Measurements from ENCODE around the gene DYNLT1. TPM values are rescaled to one million over a fixed set of nuclear protein-coding genes. Genes with fewer than 3 reads are reported as not detected.
"Not testable (repeated sequence)": the region's sequence is repeated elsewhere in the genome, so short reads cannot be mapped to it uniquely, and the experiment has no call there.

The DYNLT1 gene
- total RNA-seq, 1 experiment from 2014 or later: 96.6 TPM

- Histone ChIP-seq H3K4me1 (no peaks in the 10 kb centered on the region), H3K9me3 (no peaks in the 10 kb centered on the region), H3K4me3 (ENCODE audit: low read depth, low read length) (no peak overlapping the region), H3K36me3 (ENCODE audit: control insufficient read depth, insufficient read depth, low read length) (no peaks in the 10 kb centered on the region), H3K27me3 (replicated peaks; ENCODE audit: control insufficient read depth, insufficient read depth, low read length) (no peaks in the 10 kb centered on the region)
- DNase-seq: no peak
- no peak overlapping the region for H3K4me3 Mint-ChIP-seq (ENCODE audit: unreplicated experiment)
- H3K27me3 Mint-ChIP-seq (ENCODE audit: insufficient read depth, unreplicated experiment): no peaks in the 10 kb centered on the region
- CTCF ChIA-PET: interaction anchor here (0.6 kb wide), 1 partner anchor 12 kb away, joined by 4 read pairs; no protein-coding TSS in a partner anchor
- no peaks in the 10 kb centered on the region for H3K9me3 Mint-ChIP-seq (ENCODE audit: unreplicated experiment)
- BruUV-seq (replicated peaks): no TSS peak
- H3K27ac Mint-ChIP-seq (ENCODE audit: unreplicated experiment): no peak overlapping the region
- intact Hi-C loops (cut with micrococcal nuclease; ENCODE audit: unreplicated experiment): no loop called here
- no peaks in the 10 kb centered on the region for H3K36me3 Mint-ChIP-seq (ENCODE audit: insufficient read depth, unreplicated experiment)
- no peaks in the 10 kb centered on the region for H3K4me1 Mint-ChIP-seq (ENCODE audit: low read depth, unreplicated experiment)
- POLR2A ChIA-PET: no interaction called here
- no peak for TF ChIP-seq CTCF (IDR thresholded peaks at IDR 0.05; ENCODE audit: insufficient read depth in 1 of 2, low read depth in 1 of 2, low read length in 1 of 2, severe bottlenecking in 1 of 2, unreplicated experiment in 1 of 2)
These were observed 28.2 kb upstream of the DYNLT1 start for GRCh38 chr6:158672726-158673125.

- intact Hi-C loops (cut with micrococcal nuclease; ENCODE audit: unreplicated experiment); H3K4me1 Mint-ChIP-seq (ENCODE audit: low read depth, unreplicated experiment); H3K27ac Mint-ChIP-seq (ENCODE audit: unreplicated experiment); H3K36me3 Mint-ChIP-seq (ENCODE audit: insufficient read depth, unreplicated experiment); H3K4me3 Mint-ChIP-seq (ENCODE audit: unreplicated experiment); H3K9me3 ChIP-seq; CTCF ChIA-PET; BruUV-seq (replicated peaks); DNase-seq; H3K4me1 ChIP-seq; H3K36me3 ChIP-seq (ENCODE audit: control insufficient read depth, insufficient read depth, low read length); H3K4me3 ChIP-seq (ENCODE audit: low read depth, low read length); H3K27me3 Mint-ChIP-seq (ENCODE audit: insufficient read depth, unreplicated experiment); POLR2A ChIA-PET; H3K27me3 ChIP-seq (replicated peaks; ENCODE audit: control insufficient read depth, insufficient read depth, low read length); H3K9me3 Mint-ChIP-seq (ENCODE audit: unreplicated experiment): not testable (repeated sequence)
These were observed 27.6 kb upstream of the DYNLT1 start for GRCh38 chr6:158672119-158672518.

GRCh38 chr6:158669145-158670035 lies 24.8 kb upstream of the DYNLT1 start:
- DNase-seq: no peak
- H3K4me1 ChIP-seq: no peaks in the 10 kb centered on the region
- CTCF ChIA-PET: interaction anchor here (1.0 kb wide), 1 partner anchor 9 kb away, joined by 3 read pairs; no protein-coding TSS in a partner anchor

More at GRCh38 chr6:158669145-158670035, 24.8 kb upstream of the DYNLT1 start:
- no peak overlapping the region for H3K27ac Mint-ChIP-seq (ENCODE audit: unreplicated experiment)
- POLR2A ChIA-PET: no interaction called here
- no peak overlapping the region for H3K4me3 ChIP-seq (ENCODE audit: low read depth, low read length)
- no peaks in the 10 kb centered on the region; the same call in 1 of the 2 replicates for H3K27me3 ChIP-seq (replicated peaks; ENCODE audit: control insufficient read depth, insufficient read depth, low read length)
- H3K36me3 ChIP-seq (ENCODE audit: control insufficient read depth, insufficient read depth, low read length): no peaks in the 10 kb centered on the region
- H3K4me3 Mint-ChIP-seq (ENCODE audit: unreplicated experiment): no peak overlapping the region
- intact Hi-C loops (cut with micrococcal nuclease; ENCODE audit: unreplicated experiment): no loop called here
- no TSS peak for BruUV-seq (replicated peaks)
- no peaks in the 10 kb centered on the region for H3K27me3 Mint-ChIP-seq (ENCODE audit: insufficient read depth, unreplicated experiment)
- H3K36me3 Mint-ChIP-seq (ENCODE audit: insufficient read depth, unreplicated experiment): peaks cover 5% of the 10 kb centered on the region
- TF ChIP-seq CTCF (IDR thresholded peaks at IDR 0.05; ENCODE audit: insufficient read depth in 1 of 2, low read depth in 1 of 2, low read length in 1 of 2, severe bottlenecking in 1 of 2, unreplicated experiment in 1 of 2): no peak
- no peaks in the 10 kb centered on the region for H3K9me3 ChIP-seq
- H3K4me1 Mint-ChIP-seq (ENCODE audit: low read depth, unreplicated experiment): no peaks in the 10 kb centered on the region
- no peaks in the 10 kb centered on the region for H3K9me3 Mint-ChIP-seq (ENCODE audit: unreplicated experiment)
